Measurements from ENCODE around the gene LCN15.
"Not testable (repeated sequence)": the region's sequence is repeated elsewhere in the genome, so short reads cannot be mapped to it uniquely, and the experiment has no call there.

The LCN15 gene

DNA sequence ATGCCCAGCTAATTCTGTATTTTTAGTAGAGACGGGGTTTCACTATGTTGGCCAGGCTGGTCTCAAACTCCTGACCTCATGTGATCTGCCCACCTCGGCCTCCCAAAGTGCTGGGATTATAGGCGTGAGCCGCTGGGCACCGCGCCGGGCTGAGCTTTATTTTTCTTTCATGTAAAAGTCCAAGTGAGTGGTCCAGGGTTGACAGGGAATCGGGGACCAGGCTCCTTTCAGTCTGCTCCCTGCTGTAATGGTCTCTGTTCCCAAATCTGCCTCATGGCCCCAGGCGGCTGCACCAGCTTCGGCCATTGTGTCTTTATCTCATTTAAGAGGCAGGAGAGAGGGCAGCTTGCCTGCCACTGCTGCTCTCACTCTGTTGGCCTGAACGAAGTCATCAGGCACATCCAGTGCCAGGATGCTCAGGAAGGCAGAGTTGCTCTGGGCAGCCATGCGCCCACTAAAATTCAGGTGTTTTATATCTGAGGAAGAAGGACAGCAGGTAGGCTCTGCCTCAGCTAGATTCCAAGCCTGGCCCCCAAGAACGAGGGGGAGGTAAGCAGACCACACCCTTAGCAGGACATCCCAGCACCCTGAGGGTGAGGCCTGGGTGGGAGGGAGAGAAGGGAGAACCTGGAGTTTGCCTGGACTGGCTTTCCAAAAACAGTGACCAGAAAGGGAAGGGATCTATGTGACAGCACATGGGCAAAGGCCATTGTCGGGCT lies 30.1 kb upstream of the LCN15 start:
- no peak for DNase-seq

DNA sequence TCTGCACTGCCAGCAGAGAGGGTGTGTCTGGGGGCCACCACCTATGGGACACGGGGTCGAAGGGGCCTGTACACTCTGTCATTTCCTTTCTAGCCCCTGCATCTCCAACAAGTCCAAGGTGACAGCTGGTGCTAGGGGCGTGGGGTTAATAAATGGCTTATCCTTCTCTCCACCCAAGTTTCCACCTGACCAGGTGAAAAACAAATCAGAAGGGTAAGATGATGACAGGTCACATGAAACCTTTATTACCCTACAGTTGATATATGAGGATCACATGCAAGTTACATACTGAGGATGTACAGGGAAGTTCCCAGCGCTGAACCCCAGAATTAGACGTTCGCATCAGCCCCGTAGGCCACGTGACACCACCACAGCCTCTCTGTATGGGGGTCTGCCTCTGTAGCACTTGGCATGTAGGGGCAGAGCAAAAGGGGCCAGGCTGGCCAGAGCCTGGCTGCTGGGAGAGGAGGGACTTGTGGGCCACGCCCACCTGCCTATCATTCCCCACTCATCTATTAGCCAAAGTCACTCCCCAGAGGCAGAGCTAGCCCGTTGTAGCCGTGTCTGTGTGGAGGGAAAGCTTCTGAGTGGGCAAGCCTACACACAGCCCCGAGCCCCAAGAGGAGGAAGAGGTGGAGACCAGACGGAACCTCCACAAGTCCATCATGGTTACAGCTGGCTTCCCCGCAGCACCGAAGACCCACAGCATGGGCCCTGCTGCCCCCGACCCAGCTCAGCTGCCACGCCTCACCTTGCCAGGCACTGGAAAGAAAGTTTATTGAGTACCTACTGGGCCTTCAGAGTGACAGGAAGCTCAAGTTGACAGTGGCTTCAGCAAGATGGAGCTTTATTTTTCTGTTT lies 29.0 kb upstream of the LCN15 start:
- DNase-seq, result no peak

DNA sequence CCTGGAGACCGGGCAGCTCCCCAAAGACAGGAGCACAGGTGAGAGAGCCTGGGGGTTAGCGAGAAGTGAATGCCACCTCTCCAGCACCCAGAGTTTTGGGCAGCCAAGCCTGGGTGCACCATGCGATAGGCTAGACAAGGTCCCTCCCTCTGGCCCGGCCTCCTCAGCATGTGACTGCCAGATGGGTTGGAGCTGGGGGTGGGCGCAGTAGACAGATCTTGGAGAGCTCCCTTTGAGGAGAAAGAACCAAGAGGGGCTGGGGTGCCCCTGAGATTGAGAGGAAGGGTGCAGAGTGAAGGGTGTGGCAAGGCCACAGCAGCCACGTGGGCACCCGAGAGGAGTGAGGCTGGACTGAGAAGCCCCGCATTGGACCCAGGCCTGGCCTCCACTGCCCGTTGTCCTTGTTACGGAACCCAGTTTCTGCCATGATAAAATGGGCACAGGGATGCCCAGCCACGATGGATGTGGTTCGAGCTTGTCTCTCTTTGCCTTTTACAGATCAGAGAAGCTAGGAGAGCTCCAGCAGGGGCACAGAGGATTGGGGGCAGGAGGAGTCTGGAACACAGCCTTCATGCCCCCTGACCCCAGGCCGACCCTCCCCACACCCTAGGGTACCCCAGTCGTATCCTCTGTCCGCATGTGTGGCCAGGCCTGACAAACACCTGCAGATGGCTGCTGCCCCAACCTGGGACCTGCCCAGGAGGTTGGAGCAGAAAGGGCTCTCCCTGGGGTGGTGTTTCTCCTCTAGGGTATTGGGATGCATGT lies 28.2 kb upstream of the LCN15 start:
- no peak for DNase-seq

DNA sequence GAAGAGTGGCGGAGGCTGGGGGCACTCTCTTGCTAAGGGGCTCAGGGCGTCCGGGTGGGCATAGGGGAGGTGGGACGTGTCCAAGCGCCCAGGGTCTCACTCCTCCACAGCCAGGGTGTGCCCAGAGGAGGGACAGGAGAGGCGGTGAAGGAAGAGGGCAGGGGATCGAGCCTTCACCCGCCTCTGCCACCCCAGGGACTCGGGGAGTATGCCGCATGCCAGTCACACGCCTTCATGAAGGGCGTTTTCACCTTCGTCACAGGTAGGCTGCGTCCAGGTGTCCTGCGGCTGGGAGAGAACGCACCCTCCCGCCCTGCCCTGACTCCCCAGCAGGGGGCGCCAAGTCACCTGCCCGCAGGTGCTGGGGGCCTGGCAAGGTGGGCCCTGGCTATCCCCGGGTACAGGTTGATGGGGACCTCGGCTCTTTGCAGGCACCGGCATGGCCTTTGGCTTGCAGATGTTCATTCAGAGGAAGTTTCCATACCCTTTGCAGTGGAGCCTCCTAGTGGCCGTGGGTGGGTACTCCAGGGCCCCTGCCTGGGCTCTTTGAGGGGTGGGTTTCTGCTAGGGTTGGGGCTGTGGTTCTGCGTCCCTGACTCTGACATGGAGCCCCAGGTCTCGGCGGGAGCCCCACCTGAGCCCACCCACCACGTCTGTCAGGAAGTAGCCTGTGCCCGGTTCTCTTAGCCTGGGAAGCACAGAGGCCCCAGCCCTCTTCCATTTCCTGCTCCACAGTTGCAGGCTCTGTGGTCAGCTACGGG lies 27.4 kb upstream of the LCN15 start:
- peak in 24 of 56 donors; percentile 29 to 69 (median 51) for DNase-seq

- peak; percentile 97 to 100 (median 100) for DNase-seq
Observed at GRCh38 chr9:136790640-136791515, 26.6 kb upstream of the LCN15 start, which contains the start of gene TMEM141. TMEM141 (plus strand) TSS chr9:136791344; CDS start chr9:136791371, 27 bp downstream.

DNA sequence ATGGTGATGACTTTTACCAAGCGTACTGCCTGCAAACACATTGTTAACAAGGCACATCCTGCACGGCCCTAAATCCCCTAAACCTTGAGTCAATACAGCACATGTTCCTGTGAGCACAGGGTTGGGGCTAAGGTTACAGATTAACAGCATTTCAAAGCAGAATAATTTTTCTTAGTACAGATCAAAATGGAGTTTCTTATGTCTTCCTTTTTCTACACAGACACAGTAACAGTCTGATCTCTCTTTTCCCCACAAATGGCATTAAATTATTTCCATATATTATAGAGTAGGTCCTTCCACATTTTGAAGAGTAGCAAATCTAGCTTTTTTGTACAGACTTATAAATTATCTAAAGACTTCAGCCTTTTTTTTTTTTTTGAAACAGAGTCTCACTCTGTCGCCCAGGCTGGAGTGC lies 25.2 kb upstream of the LCN15 start:
- DNase-seq, result no peak

DNA sequence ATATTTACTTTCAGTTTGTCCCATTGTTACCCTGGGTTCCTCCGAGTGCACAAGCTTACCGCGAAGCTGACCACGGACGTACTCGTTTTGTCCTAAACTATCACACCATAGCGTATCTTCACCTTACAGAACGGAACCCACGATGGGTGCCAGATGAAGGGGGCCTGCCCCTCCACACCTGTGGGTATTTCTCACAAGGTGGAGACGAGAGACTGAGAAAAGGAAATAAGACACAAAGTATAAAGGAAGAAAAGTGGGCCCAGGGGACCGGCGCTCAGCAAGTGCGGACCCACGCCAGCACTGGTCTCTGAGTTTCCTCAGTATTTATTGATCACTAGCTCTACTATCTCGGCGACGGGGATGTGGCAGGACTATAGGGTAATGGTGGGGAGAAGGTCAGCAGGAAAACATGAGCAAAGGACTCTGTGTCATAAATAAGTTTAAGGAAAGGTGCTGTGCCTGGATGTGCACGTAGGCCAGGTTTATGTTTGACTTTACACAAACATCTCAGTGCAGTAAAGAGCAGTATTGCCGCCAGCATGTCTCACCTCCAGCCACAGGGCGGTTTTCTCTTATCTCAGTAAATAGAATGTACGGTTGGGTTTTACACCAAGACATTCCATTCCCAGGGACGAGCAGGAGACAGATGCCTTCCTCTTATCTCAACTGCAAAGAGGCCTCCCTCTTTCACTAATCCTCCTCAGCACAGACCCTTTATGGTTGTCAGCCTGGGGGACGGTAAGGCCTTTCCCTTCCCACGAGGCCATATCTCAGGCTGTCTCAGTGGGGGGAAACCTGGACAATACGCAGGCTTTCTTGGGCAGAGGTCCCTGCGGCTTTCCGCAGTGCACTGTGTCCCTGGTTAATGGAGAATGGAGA lies 24.6 kb upstream of the LCN15 start:
- not testable (repeated sequence) for DNase-seq

DNA sequence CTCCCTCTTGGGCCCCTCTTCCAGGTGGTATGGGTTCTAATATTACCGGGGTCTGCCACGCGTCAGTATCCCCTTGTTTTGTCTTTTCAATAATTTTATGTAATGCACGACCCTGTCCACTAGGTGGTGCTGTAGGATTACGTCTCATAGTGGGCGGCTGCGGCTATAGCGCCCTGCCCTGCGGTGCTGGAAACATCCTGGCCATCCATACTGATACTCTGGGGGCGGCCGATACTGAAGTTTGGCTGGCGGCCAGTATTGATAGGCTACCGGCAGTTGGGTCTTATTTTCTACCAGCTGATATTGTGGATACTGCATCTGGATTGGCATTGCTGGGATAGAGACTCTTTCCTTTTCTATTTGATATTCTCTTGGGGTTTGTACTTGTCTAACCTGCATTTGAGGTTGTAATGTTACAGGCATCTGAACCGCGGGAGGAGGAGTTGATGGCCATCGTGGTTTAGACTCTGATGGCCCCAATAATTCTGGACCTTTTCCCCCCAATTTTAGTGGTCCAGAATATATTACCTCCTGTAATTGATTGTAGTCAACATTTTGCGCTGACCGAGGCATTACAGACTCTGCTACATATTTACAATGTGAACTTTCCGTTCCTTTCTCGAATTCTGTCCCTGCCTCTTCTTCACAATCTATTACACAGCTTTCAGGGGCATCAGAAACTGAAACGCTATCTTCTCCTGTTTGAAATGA lies 23.5 kb upstream of the LCN15 start:
- peak in 48 of 56 donors; percentile 7 to 73 (median 52) for DNase-seq

GRCh38 chr9:136786983-136787382 lies 22.7 kb upstream of the LCN15 start:
- peak in 1 of 56 donors; percentile 22 for DNase-seq

DNA sequence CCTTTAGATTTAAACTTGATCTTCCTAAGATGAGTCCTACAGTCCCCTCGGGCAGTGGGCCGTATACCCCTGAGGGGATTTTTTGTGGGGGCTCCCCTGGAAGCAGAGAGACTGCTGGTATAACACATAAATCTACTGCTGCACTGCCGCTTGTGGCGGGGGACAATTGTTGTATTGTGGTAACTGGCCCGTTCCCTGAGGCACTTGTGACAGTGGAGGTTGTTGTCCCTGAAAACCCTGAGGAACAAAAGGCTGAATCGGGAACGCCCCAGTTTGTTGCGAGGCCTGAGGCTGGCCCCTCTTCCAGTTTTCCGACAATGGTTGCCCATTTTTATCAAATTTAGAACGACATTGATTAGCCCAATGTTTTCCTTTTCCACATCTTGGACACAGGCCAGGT lies 22.1 kb upstream of the LCN15 start:
- DNase-seq, result peak in 43 of 56 donors; percentile 10 to 78 (median 49)

- DNase-seq, result not testable (repeated sequence)
Observed at GRCh38 chr9:136785565-136786355, 21.4 kb upstream of the LCN15 start.

- DNase-seq, result no peak
Observed at GRCh38 chr9:136784997-136785361, 20.7 kb upstream of the LCN15 start.

GRCh38 chr9:136784249-136784996 lies 20.1 kb upstream of the LCN15 start:
- DNase-seq, result peak in 3 of 56 donors; percentile 19 to 26 (median 22)

GRCh38 chr9:136782452-136782851 lies 18.1 kb upstream of the LCN15 start:
- DNase-seq, result no peak

- DNase-seq, result no peak
Observed at GRCh38 chr9:136779808-136780207, 15.5 kb upstream of the LCN15 start.

DNA sequence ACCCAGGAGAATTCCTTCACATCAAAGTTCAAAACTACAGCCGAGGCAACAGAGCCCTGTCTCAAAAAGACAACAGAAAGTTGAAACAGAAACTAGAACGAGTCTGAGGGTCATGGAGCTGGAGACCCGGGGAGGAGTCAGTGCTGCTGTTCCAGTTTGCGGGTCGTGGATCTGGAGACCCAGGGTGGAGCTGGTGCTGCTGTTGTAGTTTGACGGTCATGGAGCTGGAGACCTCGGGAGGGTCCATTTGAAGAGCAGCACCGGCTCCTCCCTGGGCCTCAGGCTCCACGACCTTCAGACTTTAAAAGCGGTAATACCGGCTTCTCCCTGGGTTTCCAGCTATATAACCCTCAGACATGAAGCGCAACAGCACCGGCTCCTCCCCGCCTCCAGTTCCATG lies 13.0 kb upstream of the LCN15 start:
- DNase-seq, result no peak

DNA sequence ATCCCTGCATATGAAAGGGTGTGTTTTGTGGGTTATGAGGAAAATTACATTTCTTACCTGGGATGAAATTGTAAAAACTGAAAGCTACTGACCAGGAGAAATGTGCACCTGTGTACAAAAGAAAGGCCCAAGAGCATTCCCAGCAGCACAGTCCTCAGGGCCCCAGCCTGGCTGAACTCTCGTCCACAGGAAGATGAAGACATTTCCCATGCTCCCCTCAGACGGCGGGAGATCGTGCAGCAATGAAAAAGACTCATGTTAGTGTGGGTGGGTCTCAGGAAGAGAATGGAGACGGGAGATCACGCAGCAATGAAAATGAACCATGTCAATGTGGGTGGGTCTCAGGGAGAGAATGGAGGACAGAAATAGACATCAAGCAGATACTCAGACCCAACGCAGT lies 12.6 kb upstream of the LCN15 start:
- no peak for DNase-seq

Data from nucleus accumbens (tissue), 56 donors.